Heart left ventricle (tissue), 13 donors: ENCODE measurements around the gene STATH.

Source experiments
- CTCF ChIP-seq, 12 donors: fragments of 200-600 bp; sonication (generic) in 4 of 12; IDR thresholded peaks; one replicate each; pipeline versions ENCODE4 v1.5.0 to v1.8.0; 2018 to 2022; ENCODE audit warnings: antibody characterized with exemption in 12 of 12, mild to moderate bottlenecking in 5 of 12
- POLR2A ChIP-seq, 2 donors: fragments of 450-650 bp; IDR thresholded peaks; one replicate each; pipeline ENCODE4 v1.6.1; 2017; ENCODE audit warnings: antibody characterized with exemption in 2 of 2, mild to moderate bottlenecking in 2 of 2, moderate library complexity in 2 of 2
- donor health status: ischemic (EF 13 %, LVEDD 7.1; RV severe dilation, severe dysfunction).
- donor health status: DM: no; HTN: yes; CAD: no.
- donor health status: DM: no; HTN: no; CAD: no.
- donor health status: ischemic (EF 25% LVEDD 6.9; RV normal size, moderate dysfunction).
- donor health status: ischemic (EF 25% LVEDD 5.7; RV mildly dilated, moderate dysfunction).
- donor health status: ischemic (EF 35%, LVEDD 5.7; RV mildly dilated, moderate dysfunction).
- donor health status: nonischemic (EF 11% LVEDD 7.7; RV severe dilation, severe dysfunction).
- donor health status: DM: yes; HTN: yes; CAD: no.
- donor health status: PGD.
- donor health status: ischemic (EF 29% LVEDD 5.4; RV normal size, mild dysfunction).
- donor health status: nonischemic (EF 23%, LVEDD 6.1; RV moderate dilation, normal function).

DNA sequence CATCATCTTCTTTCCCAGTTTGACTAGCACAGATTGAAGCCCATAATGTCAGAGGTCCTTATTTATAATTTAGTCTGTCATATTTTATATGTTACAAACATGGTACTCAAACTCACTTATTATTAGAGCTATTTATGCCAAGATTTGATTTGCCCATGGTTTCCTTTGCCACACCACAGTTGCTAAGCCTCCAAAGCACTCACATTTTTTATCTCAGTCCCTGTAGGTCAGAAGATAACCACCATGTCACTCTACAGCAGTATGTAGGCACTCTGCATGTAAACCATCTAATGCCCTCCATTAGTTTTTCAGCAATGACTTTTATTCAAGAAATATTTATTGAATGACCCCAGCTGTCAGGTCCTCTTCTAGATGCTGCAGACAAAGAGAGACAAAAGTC, 6.7 kb downstream of the STATH start:
- no peak for TF ChIP-seq CTCF (IDR thresholded peaks at IDR 0.05)
- TF ChIP-seq POLR2A (IDR thresholded peaks at IDR 0.05) = no peak
